KOPT-K1 (cell line): Measurements from ENCODE around the gene SLC25A28.
"Not testable (repeated sequence)": the region's sequence is repeated elsewhere in the genome, so short reads cannot be mapped to it uniquely, and the experiment has no call there.

Source experiments
- H3K27ac ChIP-seq: fragments of 200-600 bp; sonication (generic); 2 replicates; pipeline ENCODE4 v1.5.1; 2016; ENCODE audit warnings: antibody characterized with exemption, mild to moderate bottlenecking, low read depth, low read length; ENCODE audit not compliant: poor library complexity, severe bottlenecking
- H3K36me3 ChIP-seq: fragments of 200-600 bp; sonication (generic); 2 replicates; pipeline ENCODE4 v1.5.1; 2017; ENCODE audit warnings: antibody characterized with exemption, mild to moderate bottlenecking, low read length, moderate library complexity; ENCODE audit not compliant: insufficient read depth
- H3K9me3 ChIP-seq: fragments of 200-600 bp; sonication (generic); 2 replicates; pipeline ENCODE4 v1.5.1; 2017; ENCODE audit warnings: antibody characterized with exemption, low read length, mild to moderate bottlenecking; ENCODE audit not compliant: insufficient read depth, poor library complexity, severe bottlenecking

Gene SLC25A28

DNA sequence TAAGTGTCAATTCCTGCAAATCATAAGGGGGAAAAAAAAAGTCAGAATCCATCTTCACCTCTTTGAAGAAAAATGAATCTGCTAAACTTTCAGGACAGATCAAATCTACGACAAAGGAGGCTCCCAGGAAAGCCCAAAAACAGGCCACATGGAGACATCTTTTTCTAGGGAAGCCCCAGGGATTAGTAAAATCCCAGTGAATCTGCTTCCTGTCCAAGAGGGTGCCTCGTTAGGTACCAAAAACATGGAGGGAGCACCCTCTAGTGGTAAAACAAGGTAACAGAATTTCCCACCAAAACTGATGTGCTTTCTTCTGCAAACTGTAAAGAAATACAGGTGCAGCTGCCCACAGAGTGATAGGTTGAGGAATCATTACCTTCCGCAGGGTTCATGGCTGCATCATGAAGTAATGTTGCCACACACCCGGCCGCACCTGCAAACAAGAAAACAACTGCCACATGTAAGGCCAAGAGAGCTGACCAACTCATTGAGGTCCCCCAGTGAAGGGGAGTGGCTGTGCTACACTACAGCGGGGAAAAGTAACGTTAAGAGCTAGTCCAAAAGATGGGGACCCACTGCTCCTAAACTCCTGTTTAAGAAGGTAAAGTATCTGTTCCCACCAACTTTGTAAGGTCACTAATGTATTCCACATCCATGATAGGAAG is 7.9 kb downstream of the SLC25A28 start:
- Histone ChIP-seq H3K27ac (no peak overlapping the region), H3K36me3 (peaks cover 74% of the 10 kb centered on the region), H3K9me3 (no peaks in the 10 kb centered on the region)

DNA sequence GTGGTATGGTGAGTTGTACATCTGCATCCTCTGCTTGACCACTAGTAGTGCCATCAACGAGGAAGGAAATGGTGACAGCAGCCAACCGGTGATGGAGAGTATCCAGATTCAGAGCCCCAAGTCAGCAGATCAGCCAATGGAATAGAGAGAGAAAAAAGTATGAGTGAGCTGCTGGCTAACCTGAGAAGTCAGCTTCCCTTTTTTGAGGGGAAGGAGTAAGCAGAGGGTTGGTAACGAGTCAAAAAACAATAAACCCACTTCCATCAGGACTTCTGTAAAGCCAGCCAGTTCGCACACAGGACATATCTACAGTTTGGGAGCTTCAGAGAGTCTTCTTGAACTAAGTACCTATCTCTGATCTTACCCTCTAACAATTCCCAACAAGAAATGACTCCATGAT is 8.9 kb downstream of the SLC25A28 start:
- Histone ChIP-seq H3K27ac (no peak overlapping the region), H3K36me3 (peaks cover 64% of the 10 kb centered on the region), H3K9me3 (no peaks in the 10 kb centered on the region)

- Histone ChIP-seq H3K36me3 (peaks cover 54% of the 10 kb centered on the region), H3K9me3 (no peaks in the 10 kb centered on the region), H3K27ac (no peak overlapping the region)
Observed at GRCh38 chr10:99610221-99610620, 10.0 kb downstream of the SLC25A28 start.

DNA sequence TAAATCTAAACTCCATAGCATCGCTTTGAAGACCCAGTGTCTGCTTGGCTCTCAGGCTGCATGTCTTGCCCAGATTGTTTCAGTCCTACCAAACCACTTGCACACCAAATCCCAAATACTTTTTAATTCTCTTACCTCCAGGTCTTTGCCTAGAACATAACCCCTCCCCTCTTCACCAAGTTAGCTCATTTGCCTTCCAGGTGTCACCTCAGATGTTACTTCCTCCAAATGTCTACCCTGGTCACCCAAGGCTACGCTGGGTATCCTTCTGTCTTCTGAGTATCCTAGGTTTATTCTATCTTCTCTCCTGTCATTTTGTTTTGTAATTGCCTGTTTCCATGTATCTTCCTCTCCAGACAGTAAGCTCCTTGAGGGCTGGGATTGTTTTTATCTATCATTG is 11.1 kb downstream of the SLC25A28 start:
- H3K27ac ChIP-seq: no peak overlapping the region
- H3K9me3 ChIP-seq: no peaks in the 10 kb centered on the region
- peaks cover 50% of the 10 kb centered on the region for H3K36me3 ChIP-seq

GRCh38 chr10:99605351-99605750 is 14.9 kb downstream of the SLC25A28 start:
- peaks cover 17% of the 10 kb centered on the region for H3K36me3 ChIP-seq
- no peak overlapping the region for H3K27ac ChIP-seq
- H3K9me3 ChIP-seq: no peaks in the 10 kb centered on the region

- peaks cover 12% of the 10 kb centered on the region for H3K36me3 ChIP-seq
- H3K27ac ChIP-seq: no peak overlapping the region
- H3K9me3 ChIP-seq: no peaks in the 10 kb centered on the region
Observed at GRCh38 chr10:99604862-99605261, 15.4 kb downstream of the SLC25A28 start.

GRCh38 chr10:99598781-99599509 is 21.3 kb downstream of the SLC25A28 start:
- Histone ChIP-seq H3K9me3 (no peaks in the 10 kb centered on the region), H3K36me3 (no peaks in the 10 kb centered on the region), H3K27ac (no peak overlapping the region)

GRCh38 chr10:99598011-99598410 is 22.2 kb downstream of the SLC25A28 start:
- no peak overlapping the region for H3K27ac ChIP-seq
- no peaks in the 10 kb centered on the region for H3K9me3 ChIP-seq
- H3K36me3 ChIP-seq: no peaks in the 10 kb centered on the region

GRCh38 chr10:99596708-99597107 is 23.5 kb downstream of the SLC25A28 start:
- H3K9me3 ChIP-seq, H3K27ac ChIP-seq: not testable (repeated sequence)

DNA sequence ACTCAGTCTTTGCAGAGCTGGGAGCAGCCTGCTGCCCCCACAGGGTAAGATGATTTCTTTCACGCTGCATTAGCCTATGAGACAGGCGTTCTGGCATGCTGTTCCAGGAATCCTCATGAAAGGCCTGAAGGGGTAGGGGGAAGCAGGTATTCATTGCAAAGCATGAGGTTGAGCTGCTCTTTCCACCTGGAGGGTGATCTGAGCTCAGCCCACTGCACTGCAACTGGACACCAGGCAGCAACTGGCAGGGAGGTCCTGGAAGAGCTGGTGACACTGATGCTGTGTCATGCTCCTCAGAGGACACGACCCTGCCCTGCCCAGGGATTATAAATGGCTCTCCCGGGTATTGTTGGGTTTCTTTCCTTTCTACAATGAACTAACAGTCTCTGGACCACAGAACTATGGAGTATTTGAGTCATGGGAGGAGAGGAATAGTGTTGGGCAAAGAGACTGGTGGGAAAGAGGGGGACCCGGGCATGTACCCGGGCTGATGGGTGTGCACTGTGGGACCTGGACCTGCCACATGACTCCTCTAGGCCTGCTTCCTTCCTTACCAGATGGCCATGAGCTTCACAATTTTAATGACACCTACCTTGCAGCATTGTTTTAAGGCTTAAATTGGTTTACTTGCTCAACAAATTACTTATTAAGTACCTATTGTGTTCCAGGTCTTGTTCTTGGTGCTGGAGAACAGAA is 24.3 kb downstream of the SLC25A28 start:
- Histone ChIP-seq H3K36me3 (no peaks in the 10 kb centered on the region), H3K27ac (no peak overlapping the region), H3K9me3 (no peaks in the 10 kb centered on the region)

More at GRCh38 chr10:99596708-99597107, 23.5 kb downstream of the SLC25A28 start:
- H3K36me3 ChIP-seq: not testable (repeated sequence)

GRCh38 chr10:99595236-99595635 is 25.0 kb downstream of the SLC25A28 start:
- Histone ChIP-seq H3K9me3 (no peaks in the 10 kb centered on the region), H3K36me3 (no peaks in the 10 kb centered on the region), H3K27ac (no peak overlapping the region)

DNA sequence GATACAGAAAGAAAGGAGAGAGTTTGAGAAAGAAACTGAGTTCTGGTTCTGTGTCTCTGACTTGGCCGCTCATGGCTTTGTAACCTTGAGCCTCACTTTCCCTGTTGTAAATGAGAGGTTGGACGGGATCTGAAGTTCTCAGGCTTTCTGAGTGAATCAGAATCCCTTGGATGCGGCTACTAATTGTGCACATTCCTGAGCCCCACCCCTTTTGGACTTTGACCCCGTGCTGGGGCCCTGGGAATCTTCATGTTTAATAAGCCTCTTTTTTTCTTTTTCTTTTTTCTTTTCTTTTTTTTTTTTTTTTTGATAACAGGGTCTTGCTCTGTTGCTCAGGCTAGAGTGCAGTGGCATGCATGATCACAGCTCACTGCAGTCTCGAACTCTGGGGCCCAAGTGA is 26.9 kb downstream of the SLC25A28 start:
- H3K9me3 ChIP-seq: no peaks in the 10 kb centered on the region
- no peak overlapping the region for H3K27ac ChIP-seq
- no peaks in the 10 kb centered on the region for H3K36me3 ChIP-seq

- Histone ChIP-seq H3K36me3 (no peaks in the 10 kb centered on the region), H3K27ac (no peak overlapping the region), H3K9me3 (no peaks in the 10 kb centered on the region)
Observed at GRCh38 chr10:99590799-99591198, 29.4 kb downstream of the SLC25A28 start.

GRCh38 chr10:99583687-99584086 is 36.6 kb downstream of the SLC25A28 start:
- H3K27ac ChIP-seq: no peak overlapping the region
- H3K36me3 ChIP-seq: no peaks in the 10 kb centered on the region
- H3K9me3 ChIP-seq: no peaks in the 10 kb centered on the region

DNA sequence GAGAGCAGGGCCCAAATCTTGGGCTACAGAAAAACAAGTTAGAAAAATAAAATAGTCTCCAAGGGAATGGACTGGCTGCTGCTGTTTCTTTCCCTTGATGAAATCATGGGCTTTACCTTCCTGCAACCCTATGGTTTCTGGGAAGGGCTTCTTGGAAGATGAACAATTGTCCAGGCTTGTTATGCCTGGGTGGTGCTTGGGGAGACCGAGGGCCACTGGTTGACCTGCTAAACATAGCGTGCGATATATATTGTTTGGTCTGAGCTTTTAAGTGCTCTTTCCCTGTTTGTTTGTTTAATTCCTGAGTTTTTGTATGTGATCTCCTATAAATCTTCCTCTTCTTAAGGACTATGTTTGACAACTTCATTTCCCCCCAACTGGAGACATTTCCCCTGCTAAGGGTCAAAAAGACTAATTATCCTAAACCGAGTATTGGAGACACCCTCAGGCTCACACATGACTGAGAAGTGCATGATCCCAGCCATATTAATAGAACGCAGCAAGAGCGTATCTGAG is 37.9 kb downstream of the SLC25A28 start:
- no peaks in the 10 kb centered on the region for H3K36me3 ChIP-seq
- no peak overlapping the region for H3K27ac ChIP-seq

More for the DNA sequence above, 37.9 kb downstream of the SLC25A28 start:
- H3K9me3 ChIP-seq: no peaks in the 10 kb centered on the region
